ENCODE measurements around the gene PNPLA4. TPM values are rescaled to one million over a fixed set of nuclear protein-coding genes. Genes with fewer than 3 reads are reported as not detected.

PNPLA4 gene
- total RNA-seq, 4 donors from 2014 or later: 7.9 to 23.0 (median 12.4) TPM

DNA sequence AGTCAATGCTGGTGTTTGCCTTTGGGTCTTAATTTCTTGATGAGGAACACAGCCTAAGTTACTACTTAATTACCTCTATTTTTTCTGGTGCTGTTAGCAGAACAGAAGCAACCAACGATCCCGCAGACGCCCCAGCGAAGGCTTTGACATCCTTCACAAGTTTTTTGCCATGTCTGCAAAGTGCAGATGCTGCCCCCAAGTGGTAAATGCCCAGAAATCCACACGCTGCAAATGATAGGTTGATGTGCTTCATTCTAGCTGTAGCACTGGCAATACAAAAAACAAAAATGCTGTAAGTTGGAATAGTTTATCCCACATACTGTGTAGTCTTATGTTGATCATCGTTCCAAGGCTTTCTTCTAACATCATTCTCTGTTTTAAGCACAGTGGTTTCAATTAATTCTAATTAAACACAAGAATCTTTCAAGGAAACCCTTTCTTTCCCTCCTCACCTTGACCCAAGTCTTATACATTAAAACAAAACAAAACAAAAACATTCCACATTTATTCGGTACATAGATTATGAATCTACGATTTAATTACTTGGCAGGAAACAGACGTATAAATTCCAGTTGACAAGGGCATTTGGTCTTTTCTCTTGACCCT is 1.2 kb downstream of the PNPLA4 start:
- TF ChIP-seq, protein P1, sequence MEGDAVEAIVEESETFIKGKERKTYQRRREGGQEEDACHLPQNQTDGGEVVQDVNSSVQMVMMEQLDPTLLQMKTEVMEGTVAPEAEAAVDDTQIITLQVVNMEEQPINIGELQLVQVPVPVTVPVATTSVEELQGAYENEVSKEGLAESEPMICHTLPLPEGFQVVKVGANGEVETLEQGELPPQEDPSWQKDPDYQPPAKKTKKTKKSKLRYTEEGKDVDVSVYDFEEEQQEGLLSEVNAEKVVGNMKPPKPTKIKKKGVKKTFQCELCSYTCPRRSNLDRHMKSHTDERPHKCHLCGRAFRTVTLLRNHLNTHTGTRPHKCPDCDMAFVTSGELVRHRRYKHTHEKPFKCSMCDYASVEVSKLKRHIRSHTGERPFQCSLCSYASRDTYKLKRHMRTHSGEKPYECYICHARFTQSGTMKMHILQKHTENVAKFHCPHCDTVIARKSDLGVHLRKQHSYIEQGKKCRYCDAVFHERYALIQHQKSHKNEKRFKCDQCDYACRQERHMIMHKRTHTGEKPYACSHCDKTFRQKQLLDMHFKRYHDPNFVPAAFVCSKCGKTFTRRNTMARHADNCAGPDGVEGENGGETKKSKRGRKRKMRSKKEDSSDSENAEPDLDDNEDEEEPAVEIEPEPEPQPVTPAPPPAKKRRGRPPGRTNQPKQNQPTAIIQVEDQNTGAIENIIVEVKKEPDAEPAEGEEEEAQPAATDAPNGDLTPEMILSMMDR (IDR thresholded peaks at IDR 0.05): peak; percentile 25 to 69 (median 28)
- TF ChIP-seq POLR2AphosphoS5 (IDR thresholded peaks at IDR 0.05): no peak
- Histone ChIP-seq H3K4me1 (peaks cover 0 to 9% (median 0%) of the 10 kb centered on the region in 3 donors), H3K27me3 (no peaks in the 10 kb centered on the region), H3K9me3 (no peaks in the 10 kb centered on the region), H3K27ac (no peak overlapping the region), H3K4me3 (no peak overlapping the region), H3K36me3 (peaks cover 0 to 24% of the 10 kb centered on the region in 2 donors)
- WGBS, 2 donors (ENCODE audit: low coverage in 1 of 2): 18 to 55% methylated on average over 5 to 8 of the region's 9 CpGs
- peak; percentile 11 for ATAC-seq

GRCh38 chrX:7921750-7922149 is 5.5 kb downstream of the PNPLA4 start:
- H3K4me3 ChIP-seq: no peak overlapping the region
- TF ChIP-seq POLR2A (IDR thresholded peaks at IDR 0.05) (no peak), POLR2AphosphoS5 (IDR thresholded peaks at IDR 0.05) (no peak), EP300 (IDR thresholded peaks at IDR 0.05) (no peak)
- TF ChIP-seq, protein P1 (IDR thresholded peaks at IDR 0.05): no peak
- H3K36me3 ChIP-seq: peaks cover 0 to 44% of the 10 kb centered on the region in 2 donors
- no peak overlapping the region for H3K27ac ChIP-seq
- peaks cover 0 to 7% (median 0%) of the 10 kb centered on the region in 3 donors for H3K4me1 ChIP-seq
- WGBS, 2 donors (ENCODE audit: low coverage in 1 of 2): 90 to 91% methylated on average over 10 to 12 of the region's 12 CpGs
- no peak for ATAC-seq
- no peaks in the 10 kb centered on the region for H3K27me3 ChIP-seq
- H3K9me3 ChIP-seq: no peaks in the 10 kb centered on the region

DNA sequence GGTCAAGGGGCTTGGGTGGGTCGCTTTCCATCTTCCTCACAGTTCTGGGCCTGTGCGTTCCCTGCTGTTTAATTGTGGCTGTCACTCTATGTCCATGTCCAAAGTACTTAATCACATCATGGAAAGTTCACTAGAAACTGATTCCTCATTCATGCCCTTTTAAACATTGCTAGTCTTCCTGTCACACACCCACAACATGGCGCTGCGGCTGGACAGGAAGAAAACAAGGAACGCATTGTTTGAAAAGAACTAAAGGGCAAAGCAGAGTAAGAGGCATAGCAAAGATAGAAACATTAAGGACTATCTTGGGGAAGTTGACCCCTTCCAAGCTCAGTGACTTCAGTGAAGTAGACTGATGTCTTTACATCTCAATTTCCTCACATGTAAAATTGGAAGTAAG is 18.4 kb downstream of the PNPLA4 start:
- H3K27me3 ChIP-seq: no peaks in the 10 kb centered on the region
- no peaks in the 10 kb centered on the region for H3K9me3 ChIP-seq
- WGBS, 2 donors (ENCODE audit: low coverage in 1 of 2): 50 to 82% methylated on average over 1 to 2 of the region's 5 CpGs
- peaks cover 0 to 34% of the 10 kb centered on the region in 2 donors for H3K36me3 ChIP-seq
- no peak overlapping the region for H3K27ac ChIP-seq
- H3K4me3 ChIP-seq: no peak overlapping the region
- no peak for ATAC-seq
- TF ChIP-seq, protein P1 (IDR thresholded peaks at IDR 0.05): no peak
- TF ChIP-seq POLR2AphosphoS5 (IDR thresholded peaks at IDR 0.05) (no peak), POLR2A (IDR thresholded peaks at IDR 0.05) (no peak), EP300 (IDR thresholded peaks at IDR 0.05) (no peak)
- no peaks in the 10 kb centered on the region for H3K4me1 ChIP-seq

DNA sequence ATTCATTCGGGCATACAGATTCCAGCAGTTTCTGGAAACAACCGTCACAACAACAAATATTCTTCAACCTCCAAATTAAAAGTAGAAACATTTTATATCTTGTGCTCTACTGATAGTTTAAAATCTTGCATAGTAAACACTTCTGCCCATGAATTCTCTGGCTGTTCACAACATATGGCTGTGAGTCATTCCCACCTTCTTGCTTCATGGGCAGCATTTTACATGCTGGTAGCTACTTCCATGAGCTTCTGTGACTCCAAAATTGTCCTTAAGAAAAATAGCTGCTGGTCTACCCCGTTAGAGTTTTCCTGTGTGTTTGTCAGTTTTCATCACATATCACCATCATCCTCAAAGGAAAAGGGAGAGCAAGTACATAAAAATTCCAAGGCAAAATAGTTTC is 22.7 kb downstream of the PNPLA4 start:
- Histone ChIP-seq H3K4me1 (no peaks in the 10 kb centered on the region), H3K27ac (no peak overlapping the region), H3K9me3 (no peaks in the 10 kb centered on the region), H3K27me3 (no peaks in the 10 kb centered on the region), H3K36me3 (peaks cover 0 to 44% of the 10 kb centered on the region in 2 donors), H3K4me3 (no peak overlapping the region)
- TF ChIP-seq, protein P1 (IDR thresholded peaks at IDR 0.05): no peak
- TF ChIP-seq POLR2A (IDR thresholded peaks at IDR 0.05) (no peak), EP300 (IDR thresholded peaks at IDR 0.05) (no peak), POLR2AphosphoS5 (IDR thresholded peaks at IDR 0.05) (no peak)
- ATAC-seq: no peak
- 83 to 93% methylated on average over 3 of the region's 3 CpGs for WGBS, 2 donors (ENCODE audit: low coverage in 1 of 2)

DNA sequence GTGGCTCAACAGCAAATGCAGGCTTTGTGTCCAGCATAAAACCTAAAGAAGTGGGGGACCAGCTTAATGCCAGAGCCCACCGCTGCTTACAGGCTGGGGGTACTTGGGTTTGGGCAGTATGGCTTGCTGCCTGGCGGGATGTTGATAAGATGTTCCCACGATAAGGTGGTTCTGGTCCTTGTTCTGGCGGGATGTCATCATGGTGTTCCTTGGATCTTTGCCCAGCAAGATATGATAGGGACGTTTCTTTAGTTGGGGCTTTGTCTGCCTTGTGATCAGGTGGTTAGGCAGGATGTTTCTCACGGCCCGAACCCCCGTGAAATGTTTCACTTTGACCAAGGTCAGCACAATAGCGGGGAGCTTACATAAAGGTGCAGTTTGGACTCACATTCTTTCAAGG is 35.3 kb downstream of the PNPLA4 start:
- H3K4me3 ChIP-seq: no peak overlapping the region
- no peak overlapping the region for H3K27ac ChIP-seq
- peaks cover 0 to 8% of the 10 kb centered on the region in 2 donors for H3K36me3 ChIP-seq
- H3K4me1 ChIP-seq: no peaks in the 10 kb centered on the region
- 53 to 72% methylated on average over 3 to 5 of the region's 9 CpGs for WGBS, 2 donors (ENCODE audit: low coverage in 1 of 2)
- ATAC-seq: no peak
- H3K27me3 ChIP-seq: no peaks in the 10 kb centered on the region
- TF ChIP-seq, protein P1 (IDR thresholded peaks at IDR 0.05): no peak
- no peak for TF ChIP-seq POLR2AphosphoS5 (IDR thresholded peaks at IDR 0.05)
- TF ChIP-seq POLR2A (IDR thresholded peaks at IDR 0.05): no peak
- TF ChIP-seq EP300 (IDR thresholded peaks at IDR 0.05): no peak
- H3K9me3 ChIP-seq: no peaks in the 10 kb centered on the region
